Panc1 (cell line): ENCODE data around the gene AGPAT4. TPM values are rescaled to one million over a fixed set of nuclear protein-coding genes. Genes with fewer than 3 reads are reported as not detected.

ENCODE experiments used
- ATAC-seq: fragments of 200-7000 bp; cut with Tn5 transposase; 2 replicates; pipeline ENCODE4 v1.9.1; 2020; ENCODE audit warnings: mild to moderate bottlenecking, moderate library complexity
- BruUV-seq: library from RNA; stranded (reverse); fragments of 400-500 nt; replicated peaks from 2 replicates; lab custom pipeline; 2021; lab: Mats Ljungman, UMichigan
- CTCF ChIA-PET: fragments of 300-600 bp; sonication (Branson Sonifier 250); formaldehyde crosslinking; loops from one replicate; lab custom pipeline; 2022; ENCODE audit warnings: antibody characterized with exemption; lab: Charles Lee
- POLR2A ChIA-PET: fragments of 300-600 bp; sonication (Branson Sonifier 250); formaldehyde crosslinking; loops from one replicate; lab custom pipeline; 2022; ENCODE audit warnings: antibody characterized with exemption; lab: Charles Lee
- DNase-seq: peaks from one replicate; pipeline ENCODE4 v3.0.0-alpha.2; 2010; ENCODE audit warnings: low read depth, low spot score
- H3K27ac ChIP-seq: 2 replicates; pipeline ENCODE4 v1.5.1; 2011; ENCODE audit warnings: mild to moderate bottlenecking, low read length, inconsistent platforms
- H3K27me3 ChIP-seq: fragments of 200-500 bp; sonication (Bioruptor generic); 2 replicates; pipeline ENCODE4 v1.6.0; 2014; ENCODE audit warnings: low read length, inconsistent platforms; ENCODE audit not compliant: control insufficient read depth, insufficient read depth
- H3K36me3 ChIP-seq: fragments of 200-500 bp; sonication (Bioruptor generic); 2 replicates; pipeline ENCODE4 v1.5.1; 2014; ENCODE audit warnings: inconsistent platforms, mild to moderate bottlenecking, low read length, moderate library complexity; ENCODE audit not compliant: control insufficient read depth, insufficient read depth
- H3K4me1 ChIP-seq: 2 replicates; pipeline ENCODE4 v1.5.1; 2011; ENCODE audit warnings: inconsistent platforms, mild to moderate bottlenecking, low read length, moderate library complexity; ENCODE audit not compliant: control insufficient read depth, insufficient read depth
- H3K4me3 ChIP-seq, 2 experiments: 2 replicates each; pipeline ENCODE4 v1.5.1; 2011 to 2012; ENCODE audit warnings: low read depth in 2 of 2, low read length in 2 of 2, mild to moderate bottlenecking in 2 of 2, inconsistent platforms in 1 of 2, moderate library complexity in 1 of 2
- H3K9me3 ChIP-seq: fragments of 200-500 bp; sonication (Bioruptor generic); 2 replicates; pipeline ENCODE4 v1.5.1; 2014; ENCODE audit warnings: low read depth, mild to moderate bottlenecking, inconsistent platforms, low read length, moderate library complexity; ENCODE audit not compliant: control insufficient read depth, insufficient read depth
- CTCF ChIP-seq: fragments of 450-650 bp; IDR thresholded peaks from 2 replicates; pipeline ENCODE4 v1.5.1; 2017; ENCODE audit warnings: mild to moderate bottlenecking
- POLR2AphosphoS5 ChIP-seq: IDR thresholded peaks from 2 replicates; pipeline ENCODE4 v1.6.1; 2012; ENCODE audit warnings: mild to moderate bottlenecking, low read depth, low read length, moderate library complexity
- REST ChIP-seq, 2 experiments: IDR thresholded peaks; 2 replicates each; pipeline ENCODE4 v1.6.1; 2011 to 2012; ENCODE audit warnings: low read depth in 2 of 2, control low read depth in 1 of 2, low read length in 1 of 2, mild to moderate bottlenecking in 1 of 2, moderate library complexity in 1 of 2; ENCODE audit not compliant: insufficient read depth in 1 of 2
- SIN3A ChIP-seq: IDR thresholded peaks from 2 replicates; pipeline ENCODE4 v1.6.1; 2012; ENCODE audit warnings: low read depth, mild to moderate bottlenecking, low read length, moderate library complexity, borderline replicate concordance; ENCODE audit not compliant: insufficient read depth
- TCF7L2 ChIP-seq: IDR thresholded peaks from 2 replicates; pipeline ENCODE4 v1.6.1; 2011; ENCODE audit warnings: mild to moderate bottlenecking, low read depth, low read length, inconsistent platforms
- in situ Hi-C: cut with HindIII; loops from 2 replicates; pipeline ENCODE4 v1.10.0; 2016; ENCODE audit warnings: low sequenced_read_pairs, low pct_unique_long_range_greater_than_20kb
- intact Hi-C: fragments of 100-400 bp; cut with micrococcal nuclease; formaldehyde crosslinking; loops from one replicate; pipeline ENCODE4 v1.10.0; 2022; ENCODE audit not compliant: unreplicated experiment
- total RNA-seq: library from RNA; stranded (reverse); gene quantifications from one replicate; pipeline ENCODE4 v1.2.1, GENCODE V29; 2021; ENCODE audit not compliant: unreplicated experiment

AGPAT4 gene
- total RNA-seq, 1 experiment from 2014 or later = 12.9 TPM

GRCh38 chr6:161130967-161131766 is 142.7 kb downstream of the AGPAT4 start:
- ChIA-PET POLR2A (no interaction called here), CTCF (no interaction called here)
- DNase-seq (no peak), ATAC-seq (no peak)
- no peaks in the 10 kb centered on the region for H3K9me3 ChIP-seq
- in situ Hi-C loops = no loop called here
- H3K36me3 ChIP-seq = no peaks in the 10 kb centered on the region
- BruUV-seq = no TSS peak
- H3K4me1 ChIP-seq = no peaks in the 10 kb centered on the region
- H3K4me3 ChIP-seq = no peak overlapping the region
- intact Hi-C loops = no loop called here
- no peaks in the 10 kb centered on the region for H3K27me3 ChIP-seq
- TF ChIP-seq POLR2AphosphoS5 (no peak), REST (IDR thresholded peaks at IDR 0.05; ENCODE audit: insufficient read depth in 1 of 2, low read depth in 2 of 2, low read length in 1 of 2) (no peak), TCF7L2 (no peak), SIN3A (no peak), CTCF (no peak)
- no peak overlapping the region for H3K27ac ChIP-seq

- DNase-seq (no peak), ATAC-seq (no peak)
- no peaks in the 10 kb centered on the region for H3K4me1 ChIP-seq
- H3K36me3 ChIP-seq = no peaks in the 10 kb centered on the region
- no peak overlapping the region for H3K4me3 ChIP-seq
- intact Hi-C loops (no loop called here), in situ Hi-C loops (no loop called here)
- ChIA-PET POLR2A (no interaction called here), CTCF (no interaction called here)
- no peak overlapping the region for H3K27ac ChIP-seq
- BruUV-seq = no TSS peak
- H3K9me3 ChIP-seq = no peaks in the 10 kb centered on the region
- TF ChIP-seq POLR2AphosphoS5 = no peak
- TF ChIP-seq CTCF = no peak
- TF ChIP-seq REST (IDR thresholded peaks at IDR 0.05; ENCODE audit: insufficient read depth in 1 of 2, low read depth in 2 of 2, low read length in 1 of 2) = no peak
- TF ChIP-seq TCF7L2 = no peak
- TF ChIP-seq SIN3A = no peak
- no peaks in the 10 kb centered on the region for H3K27me3 ChIP-seq
Observed at GRCh38 chr6:161130541-161130940, 143.3 kb downstream of the AGPAT4 start.
